ENCODE data around the gene RRBP1.
A peak's percentile ranks its signal among the peaks of the same experiment; 100 is the strongest.

DNA sequence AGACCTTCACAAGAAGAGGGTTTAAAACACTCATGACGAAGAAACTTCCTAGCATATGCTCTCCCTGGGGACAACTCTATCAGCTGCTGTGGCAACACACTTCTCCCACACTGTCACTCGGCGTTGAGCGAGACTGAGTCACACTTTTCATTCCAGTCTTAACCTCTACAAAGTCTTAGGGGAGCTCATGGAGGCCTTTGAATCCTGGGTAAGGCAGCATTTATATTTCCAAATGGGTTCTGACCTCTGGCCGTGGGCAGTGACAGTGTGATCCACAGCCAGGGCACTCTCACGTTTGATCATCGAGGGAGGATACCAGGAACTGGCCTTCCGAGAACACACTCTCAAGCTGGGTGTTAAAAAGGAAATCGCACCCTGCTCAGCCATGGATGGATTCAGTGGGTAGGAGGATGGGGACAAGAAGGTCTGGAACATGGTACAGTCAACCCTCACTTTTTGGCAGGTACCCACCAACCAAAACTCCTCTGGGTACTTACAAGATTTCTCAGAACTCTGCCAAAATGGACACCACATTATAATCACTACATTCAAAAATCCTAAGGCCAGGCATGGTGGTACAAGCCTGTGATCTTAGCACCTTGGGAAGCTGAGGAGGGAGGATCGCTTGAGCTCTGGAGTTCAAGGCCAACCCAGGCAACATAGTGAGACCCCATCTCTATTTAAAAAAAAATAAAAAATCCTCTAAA, 19.6 kb downstream of the RRBP1 start:
- TF ChIP-seq CTCF (IDR thresholded peaks at IDR 0.05) (no peak), POLR2AphosphoS5 (IDR thresholded peaks at IDR 0.05; ENCODE audit: insufficient read depth in 1 of 2, low read depth in 1 of 2) (peak in 1 of 2 donors; percentile 28), POLR2A (IDR thresholded peaks at IDR 0.05) (no peak)

Measured in vagina (tissue), 2 donors.